Hepatocyte (in vitro differentiated cells): ENCODE data around the gene NDUFAF8. TPM values are rescaled to one million over a fixed set of nuclear protein-coding genes. Genes with fewer than 3 reads are reported as not detected.

ENCODE experiments used
- DNase-seq: peaks from one replicate; pipeline ENCODE4 v3.0.0-alpha.2; 2016; ENCODE audit warnings: low spot score
- H2AFZ ChIP-seq: fragments of 200-600 bp; sonication (generic); 2 replicates; pipeline ENCODE4 v1.6.0; 2016; ENCODE audit warnings: antibody characterized with exemption, mild to moderate bottlenecking
- H3K27ac ChIP-seq: fragments of 200-600 bp; sonication (generic); 2 replicates; pipeline ENCODE4 v1.5.1; 2016; ENCODE audit warnings: mild to moderate bottlenecking
- H3K27me3 ChIP-seq: fragments of 200-600 bp; sonication (generic); 2 replicates; pipeline ENCODE4 v1.6.1; 2016
- H3K36me3 ChIP-seq: fragments of 200-600 bp; sonication (generic); replicated peaks from 2 replicates; pipeline ENCODE4 v1.5.1; 2016; ENCODE audit warnings: low read depth; ENCODE audit not compliant: insufficient read depth
- H3K4me1 ChIP-seq: fragments of 200-600 bp; sonication (generic); 2 replicates; pipeline ENCODE4 v1.5.1; 2016; ENCODE audit warnings: mild to moderate bottlenecking, moderate library complexity; ENCODE audit not compliant: insufficient read depth
- H3K4me2 ChIP-seq: fragments of 200-600 bp; sonication (generic); 2 replicates; pipeline ENCODE4 v1.6.0; 2016
- H3K4me3 ChIP-seq: fragments of 200-600 bp; sonication (generic); 2 replicates; pipeline ENCODE4 v1.5.1; 2016; ENCODE audit warnings: mild to moderate bottlenecking
- H3K79me2 ChIP-seq: fragments of 200-600 bp; sonication (generic); 2 replicates; pipeline ENCODE4 v1.6.0; 2017; ENCODE audit warnings: mild to moderate bottlenecking
- H3K9me2 ChIP-seq: fragments of 200-600 bp; sonication (generic); replicated peaks from 2 replicates; pipeline ENCODE4 v1.6.0; 2017; ENCODE audit warnings: mild to moderate bottlenecking; ENCODE audit not compliant: insufficient read depth
- H3K9me3 ChIP-seq: fragments of 200-600 bp; sonication (generic); 2 replicates; pipeline ENCODE4 v1.5.1; 2016; ENCODE audit warnings: low read depth, mild to moderate bottlenecking
- H4K20me1 ChIP-seq: fragments of 200-600 bp; sonication (generic); 2 replicates; pipeline ENCODE4 v1.6.0; 2016; ENCODE audit warnings: mild to moderate bottlenecking; ENCODE audit not compliant: insufficient read depth, poor library complexity, severe bottlenecking
- EZH2 ChIP-seq: fragments of 200-600 bp; sonication (generic); IDR thresholded peaks from 2 replicates; pipeline ENCODE4 v1.6.1; 2016; ENCODE audit warnings: antibody characterized with exemption, mild to moderate bottlenecking, borderline replicate concordance
- EZH2phosphoT487 ChIP-seq: fragments of 200-600 bp; sonication (generic); IDR thresholded peaks from one replicate; pipeline ENCODE4 v1.6.1; 2018; ENCODE audit warnings: antibody characterized with exemption, mild to moderate bottlenecking, low read depth, moderate library complexity; ENCODE audit not compliant: unreplicated experiment, severe bottlenecking
- WGBS: methylation state at CpG from one replicate; pipeline ENCODE4 v1.1.6; 2016; ENCODE audit warnings: low lambda C conversion rate; ENCODE audit errors: missing lambda C conversion rate; 5-methylcytosine and 5-hydroxymethylcytosine counted together
- polyA plus RNA-seq: library from polyadenylated mRNA; unstranded; fragments of >200 nt; fragmentation: Nextera tagmentation; extraction: Ambion mirVana; gene quantifications from 2 replicates; pipeline ENCODE4 v1.2.1, GENCODE V29; 2016
- total RNA-seq: library from RNA; depleted of rRNA; stranded (reverse); fragments of >200 nt; gene quantifications from 2 replicates; pipeline ENCODE4 v1.2.3, GENCODE V29; 2014
- TF ChIP-seq, protein P1 (sequence below): fragments of 200-600 bp; sonication (generic); IDR thresholded peaks from 2 replicates; pipeline ENCODE4 v1.5.1; 2016; ENCODE audit warnings: antibody characterized with exemption, mild to moderate bottlenecking; ENCODE audit not compliant: poor library complexity

Gene NDUFAF8
- total and polyA plus RNA-seq, 2 experiments from 2014 or later, result 25.8 to 99.8 TPM

DNA sequence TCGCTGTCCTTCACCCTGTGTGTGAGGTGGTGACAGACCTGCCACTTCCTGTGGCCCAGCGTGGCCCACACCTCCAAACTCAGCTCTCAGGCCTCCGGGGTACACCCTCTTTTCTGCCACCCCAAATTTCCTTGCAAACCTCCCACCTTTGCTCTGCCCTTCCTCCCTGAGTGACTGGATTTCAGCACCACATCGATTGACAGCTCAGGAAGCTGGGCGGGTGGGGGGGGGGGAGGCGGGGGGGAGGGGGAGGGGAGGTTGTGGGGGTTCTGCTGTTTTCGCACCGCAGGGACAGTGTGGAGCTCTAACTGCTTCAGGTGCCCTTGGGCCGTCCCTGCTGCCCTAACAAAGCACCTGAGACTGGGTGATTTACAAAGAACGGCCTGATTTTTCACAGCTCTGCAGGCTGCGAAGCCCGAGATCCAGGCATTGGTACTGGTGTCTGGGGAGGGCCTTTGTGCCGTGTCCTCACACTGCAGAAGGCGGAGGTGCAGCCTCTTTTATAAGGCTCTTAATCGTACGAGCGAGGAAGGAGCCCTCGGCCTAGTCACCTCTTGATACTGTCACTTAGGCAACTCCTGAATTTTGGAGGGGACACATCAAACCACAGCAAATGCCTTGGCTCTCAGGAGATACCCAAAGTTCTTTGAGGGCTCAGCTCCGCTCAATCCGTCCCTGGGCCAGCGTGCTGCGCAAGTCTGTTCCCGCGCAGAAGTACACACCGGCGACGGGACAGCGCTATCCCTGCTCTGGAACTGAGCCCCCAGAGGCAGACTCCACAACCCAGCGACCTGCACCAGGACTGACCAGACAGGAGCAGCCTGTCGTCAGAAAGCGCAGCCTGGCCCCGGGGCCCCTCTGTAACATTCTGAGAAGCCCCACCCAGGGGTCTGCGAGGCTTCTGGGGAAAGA lies 3.6 kb downstream of the NDUFAF8 start:
- no peak overlapping the region for H3K4me3 ChIP-seq
- no peaks in the 10 kb centered on the region for H3K9me3 ChIP-seq
- no peak overlapping the region for H3K4me2 ChIP-seq
- no peak for TF ChIP-seq EZH2
- TF ChIP-seq, protein P1, sequence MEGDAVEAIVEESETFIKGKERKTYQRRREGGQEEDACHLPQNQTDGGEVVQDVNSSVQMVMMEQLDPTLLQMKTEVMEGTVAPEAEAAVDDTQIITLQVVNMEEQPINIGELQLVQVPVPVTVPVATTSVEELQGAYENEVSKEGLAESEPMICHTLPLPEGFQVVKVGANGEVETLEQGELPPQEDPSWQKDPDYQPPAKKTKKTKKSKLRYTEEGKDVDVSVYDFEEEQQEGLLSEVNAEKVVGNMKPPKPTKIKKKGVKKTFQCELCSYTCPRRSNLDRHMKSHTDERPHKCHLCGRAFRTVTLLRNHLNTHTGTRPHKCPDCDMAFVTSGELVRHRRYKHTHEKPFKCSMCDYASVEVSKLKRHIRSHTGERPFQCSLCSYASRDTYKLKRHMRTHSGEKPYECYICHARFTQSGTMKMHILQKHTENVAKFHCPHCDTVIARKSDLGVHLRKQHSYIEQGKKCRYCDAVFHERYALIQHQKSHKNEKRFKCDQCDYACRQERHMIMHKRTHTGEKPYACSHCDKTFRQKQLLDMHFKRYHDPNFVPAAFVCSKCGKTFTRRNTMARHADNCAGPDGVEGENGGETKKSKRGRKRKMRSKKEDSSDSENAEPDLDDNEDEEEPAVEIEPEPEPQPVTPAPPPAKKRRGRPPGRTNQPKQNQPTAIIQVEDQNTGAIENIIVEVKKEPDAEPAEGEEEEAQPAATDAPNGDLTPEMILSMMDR, result no peak
- TF ChIP-seq EZH2phosphoT487, result no peak
- peaks cover 10% of the 10 kb centered on the region for H3K4me1 ChIP-seq
- no peak overlapping the region for H3K27ac ChIP-seq
- no peaks in the 10 kb centered on the region for H4K20me1 ChIP-seq
- 82% methylated on average over 31 of the region's 33 CpGs for WGBS
- no peaks in the 10 kb centered on the region for H3K27me3 ChIP-seq
- H3K9me2 ChIP-seq, result no peaks in the 10 kb centered on the region
- no peak for DNase-seq
- H3K36me3 ChIP-seq, result no peaks in the 10 kb centered on the region
- no peak overlapping the region for H2AFZ ChIP-seq
- peaks cover 26% of the 10 kb centered on the region for H3K79me2 ChIP-seq

DNA sequence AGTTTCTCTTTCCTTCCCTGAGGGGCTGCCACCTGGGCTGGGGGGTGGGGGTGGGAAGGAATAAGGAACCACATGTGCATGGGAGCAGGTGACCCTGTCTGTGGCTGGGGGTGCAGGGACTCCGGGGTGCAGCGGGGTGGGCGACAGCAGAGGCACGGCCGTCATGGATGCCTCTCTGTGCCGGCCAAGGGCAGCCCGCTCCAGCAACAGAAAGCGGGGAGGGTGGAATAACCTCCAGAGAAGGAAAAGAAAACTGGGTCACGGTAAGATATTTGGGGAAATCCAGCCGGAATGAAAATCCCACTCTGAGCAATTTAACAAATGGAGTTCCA lies 4.2 kb downstream of the NDUFAF8 start:
- no peak for DNase-seq
- H3K9me2 ChIP-seq, result no peaks in the 10 kb centered on the region
- TF ChIP-seq, protein P1, result no peak
- no peak for TF ChIP-seq EZH2phosphoT487
- TF ChIP-seq EZH2, result no peak
- peaks cover 6% of the 10 kb centered on the region for H3K4me1 ChIP-seq
- no peaks in the 10 kb centered on the region for H4K20me1 ChIP-seq
- peaks cover 20% of the 10 kb centered on the region for H3K79me2 ChIP-seq
- H3K4me2 ChIP-seq, result no peak overlapping the region
- H3K27ac ChIP-seq, result no peak overlapping the region
- no peaks in the 10 kb centered on the region for H3K27me3 ChIP-seq
- H3K9me3 ChIP-seq, result no peaks in the 10 kb centered on the region
- 95% methylated on average over 10 of the region's 10 CpGs for WGBS
- no peak overlapping the region for H2AFZ ChIP-seq
- H3K4me3 ChIP-seq, result no peak overlapping the region
- no peaks in the 10 kb centered on the region for H3K36me3 ChIP-seq

DNA sequence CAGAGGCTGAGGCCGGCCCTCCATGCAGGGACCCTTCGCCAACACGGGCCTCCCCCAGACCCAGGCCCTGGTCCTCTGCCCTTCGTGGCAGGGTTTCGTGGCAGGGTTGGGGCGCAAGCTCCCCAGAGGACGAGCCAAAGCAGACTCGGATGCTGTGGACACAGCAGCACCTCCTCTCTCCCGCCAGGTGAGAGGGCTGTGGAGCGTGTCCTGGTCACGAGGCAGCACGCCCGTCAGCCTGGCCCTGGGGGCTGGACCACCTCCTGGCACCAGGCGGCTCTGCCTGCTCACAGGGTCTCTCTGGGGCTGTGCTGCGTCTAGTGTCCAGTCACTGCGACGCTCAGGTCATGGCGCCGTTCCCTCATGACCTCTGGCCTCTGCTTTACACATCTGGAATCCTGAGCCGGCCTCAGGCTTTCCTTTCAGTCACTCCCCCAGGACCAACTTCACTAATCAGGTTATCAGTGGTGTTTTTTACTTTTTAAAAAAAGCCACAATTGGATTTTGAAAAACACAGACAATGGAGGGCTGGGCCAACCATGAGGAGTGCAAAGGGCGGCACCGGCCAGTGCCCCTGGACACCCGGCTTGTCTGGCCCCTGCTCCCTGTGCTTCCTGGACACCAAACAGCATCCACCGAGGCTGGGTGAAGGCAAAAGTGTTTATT lies 5.4 kb downstream of the NDUFAF8 start:
- Histone ChIP-seq H3K4me3 (no peak overlapping the region), H2AFZ (no peak overlapping the region), H3K9me3 (no peaks in the 10 kb centered on the region), H3K79me2 (peaks cover 18% of the 10 kb centered on the region), H3K9me2 (no peaks in the 10 kb centered on the region), H3K27ac (no peak overlapping the region), H3K4me1 (peaks cover 6% of the 10 kb centered on the region), H3K4me2 (no peak overlapping the region), H3K27me3 (no peaks in the 10 kb centered on the region), H4K20me1 (no peaks in the 10 kb centered on the region), H3K36me3 (no peaks in the 10 kb centered on the region)
- TF ChIP-seq EZH2phosphoT487 (no peak), EZH2 (no peak)
- TF ChIP-seq, protein P1, result no peak
- DNase-seq, result no peak
- WGBS, result 79% methylated on average over 24 of the region's 24 CpGs
